ENCODE data around the gene ORAI1. TPM values are rescaled to one million over a fixed set of nuclear protein-coding genes. Genes with fewer than 3 reads are reported as not detected.
"Not testable (repeated sequence)": the region's sequence is repeated elsewhere in the genome, so short reads cannot be mapped to it uniquely, and the experiment has no call there.

The ORAI1 gene
- total RNA-seq, 2 donors from 2014 or later = 40.5 to 43.9 TPM

DNA sequence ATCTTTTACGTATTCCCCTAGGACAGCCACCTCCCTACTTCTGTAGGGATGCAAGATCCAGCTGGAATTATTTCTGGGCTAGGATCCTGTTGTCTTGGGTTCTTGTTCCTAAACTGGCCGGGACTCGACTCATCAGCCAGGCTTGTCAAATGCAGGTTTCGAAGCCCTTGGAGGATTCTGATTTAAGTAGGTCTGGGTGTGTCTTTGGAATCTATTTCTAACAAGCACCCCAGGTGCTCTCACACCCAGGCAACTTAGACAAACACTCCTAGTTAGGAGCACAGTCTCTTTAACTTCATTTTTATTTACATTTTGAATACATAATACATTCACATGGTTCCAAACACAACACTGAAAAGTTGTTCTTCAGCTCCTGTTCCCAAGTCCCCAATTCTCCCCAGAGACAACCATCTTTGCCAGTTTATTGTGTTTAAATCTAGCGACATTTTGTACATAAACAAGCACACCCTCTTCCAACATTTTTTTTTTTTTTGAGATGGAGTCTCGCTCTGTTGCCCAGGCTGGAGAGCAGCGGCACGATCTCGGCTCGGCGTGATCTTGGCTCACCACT lies 22.2 kb downstream of the ORAI1 start:
- no peak for DNase-seq (ENCODE audit: low spot score)
- no peaks in the 10 kb centered on the region for H3K27me3 Mint-ChIP-seq
- H3K9me3 Mint-ChIP-seq = no peaks in the 10 kb centered on the region
- no peak for ATAC-seq
- peak overlapping the region; percentile 81 to 88 for H3K27ac Mint-ChIP-seq
- H3K4me1 Mint-ChIP-seq (ENCODE audit: low read depth in 2 of 2) = peaks cover 16% of the 10 kb centered on the region in 2 donors
- H3K36me3 Mint-ChIP-seq = no peaks in the 10 kb centered on the region
- peak overlapping the region; percentile 61 for H3K4me3 Mint-ChIP-seq

DNA sequence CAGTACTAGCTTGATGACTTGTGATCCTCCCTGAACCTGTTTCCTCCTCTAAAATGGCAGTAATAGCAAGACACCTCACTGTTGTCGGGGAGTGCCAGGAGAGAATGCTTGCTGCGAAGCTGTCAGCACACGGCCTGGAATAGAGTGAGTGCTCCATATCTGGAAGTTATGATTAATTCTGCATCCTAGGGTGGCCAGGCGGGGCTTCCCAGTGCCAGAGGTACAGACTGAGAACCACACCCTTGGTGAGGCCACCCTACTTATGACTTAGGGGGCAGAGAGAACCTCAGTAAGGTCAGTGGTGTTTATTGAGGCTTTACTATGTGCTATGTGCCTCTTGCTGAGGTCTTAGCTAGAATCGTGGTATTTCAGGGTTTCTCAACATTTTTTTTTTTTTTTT lies 23.0 kb downstream of the ORAI1 start:
- Mint-ChIP-seq H3K27ac (peak overlapping the region; percentile 81 to 88), H3K4me1 (ENCODE audit: low read depth in 2 of 2) (peaks cover 18% of the 10 kb centered on the region in 2 donors), H3K4me3 (peak overlapping the region; percentile 61), H3K9me3 (no peaks in the 10 kb centered on the region), H3K36me3 (no peaks in the 10 kb centered on the region), H3K27me3 (no peaks in the 10 kb centered on the region)
- no peak for DNase-seq (ENCODE audit: low spot score)
- ATAC-seq = peak; percentile 72 to 77

DNA sequence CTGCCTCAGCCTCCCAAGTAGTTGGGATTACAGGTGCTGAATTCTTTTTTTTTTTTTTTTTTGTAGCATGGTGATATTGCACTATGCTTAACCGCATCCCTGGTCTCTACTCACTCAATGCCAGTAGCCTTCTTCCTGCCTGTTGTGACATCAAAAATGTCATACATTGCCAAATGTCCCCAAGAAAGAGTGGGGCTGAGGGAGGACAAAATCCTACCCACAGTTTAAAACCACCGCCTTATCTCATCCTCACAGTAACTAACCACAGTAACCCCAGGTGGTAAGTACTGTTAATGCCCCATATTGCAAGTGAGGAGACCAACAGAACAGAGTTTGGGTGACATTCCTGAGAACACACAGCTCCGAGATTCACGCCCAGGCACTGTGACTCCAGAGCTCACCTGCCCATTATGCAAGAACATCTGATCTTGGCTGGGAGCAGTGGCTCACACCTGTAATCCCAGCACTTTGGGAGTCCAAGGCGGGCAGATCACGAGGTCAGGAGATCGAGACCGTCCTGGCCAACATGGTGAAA lies 23.6 kb downstream of the ORAI1 start:
- H3K27me3 Mint-ChIP-seq = no peaks in the 10 kb centered on the region

DNA sequence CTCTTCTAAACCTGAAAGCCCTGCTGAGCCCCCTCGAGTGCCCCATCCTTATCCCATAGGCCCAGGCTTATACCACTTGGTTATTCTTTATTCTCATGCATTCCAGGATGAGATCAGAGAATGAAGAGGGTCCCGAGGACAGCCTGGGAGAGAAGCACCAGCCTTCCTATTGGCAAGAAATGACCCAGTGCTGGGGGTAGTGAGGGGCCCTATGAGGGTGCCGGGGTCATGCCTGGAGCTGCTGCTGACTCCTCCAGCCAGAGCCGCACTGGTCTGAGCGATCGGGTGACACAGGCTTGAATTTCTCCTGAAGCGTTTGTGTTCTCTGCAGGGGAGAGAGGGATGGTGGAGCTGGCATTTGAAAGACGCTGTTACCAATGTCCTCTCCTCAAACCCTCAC lies 25.0 kb downstream of the ORAI1 start:
- Mint-ChIP-seq H3K36me3 (no peaks in the 10 kb centered on the region), H3K4me3 (no peak overlapping the region), H3K9me3 (no peaks in the 10 kb centered on the region), H3K27me3 (no peaks in the 10 kb centered on the region), H3K27ac (no peak overlapping the region), H3K4me1 (ENCODE audit: low read depth in 2 of 2) (peaks cover 22 to 27% of the 10 kb centered on the region in 2 donors)
- ATAC-seq = no peak
- no peak for DNase-seq (ENCODE audit: low spot score)

More for the DNA sequence above, 23.6 kb downstream of the ORAI1 start:
- H3K36me3 Mint-ChIP-seq = no peaks in the 10 kb centered on the region
- peak overlapping the region; percentile 81 to 88 for H3K27ac Mint-ChIP-seq
- peaks cover 22 to 24% of the 10 kb centered on the region in 2 donors for H3K4me1 Mint-ChIP-seq (ENCODE audit: low read depth in 2 of 2)
- peak; percentile 92 to 96 for ATAC-seq
- no peaks in the 10 kb centered on the region for H3K9me3 Mint-ChIP-seq
- peak; percentile 88 for DNase-seq (ENCODE audit: low spot score)
- peak overlapping the region; percentile 61 for H3K4me3 Mint-ChIP-seq

DNA sequence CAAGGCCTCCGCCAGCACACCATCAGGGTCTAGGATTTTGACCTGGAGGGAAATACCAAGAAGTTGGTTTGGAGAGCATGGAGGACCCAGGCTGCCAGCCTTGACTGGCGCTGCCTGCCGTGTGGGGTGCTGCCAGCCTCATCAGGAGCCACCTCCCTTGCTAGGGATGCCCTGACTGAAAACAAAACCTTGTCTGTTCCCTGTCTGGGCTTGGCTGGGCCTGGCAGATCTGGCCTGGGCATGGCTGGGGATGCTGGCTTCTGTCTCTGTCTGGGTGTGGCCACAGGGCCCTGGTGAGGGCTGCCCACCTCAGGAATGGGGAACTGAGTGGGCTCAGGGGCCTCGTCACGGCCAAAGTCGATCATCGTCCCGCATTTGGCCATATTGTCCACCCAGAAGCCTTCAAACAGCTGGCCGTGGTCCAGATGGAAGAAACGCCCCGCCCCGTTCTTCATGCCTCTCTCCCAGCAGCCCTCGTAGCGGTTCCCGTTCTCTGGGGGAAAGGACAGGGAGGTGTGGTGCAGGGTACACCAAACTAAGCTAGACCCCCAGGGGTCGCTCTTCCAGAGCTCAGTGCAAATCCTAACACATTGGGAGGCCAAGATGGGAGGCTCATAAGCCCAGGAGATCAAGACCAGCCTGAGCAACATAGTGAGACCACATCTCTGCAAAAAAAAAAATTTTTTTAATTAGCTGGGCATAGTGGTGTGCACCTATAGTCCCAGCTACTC lies 26.6 kb downstream of the ORAI1 start:
- no peak overlapping the region for H3K27ac Mint-ChIP-seq
- ATAC-seq (no peak), DNase-seq (ENCODE audit: low spot score) (no peak)
- no peak overlapping the region for H3K4me3 Mint-ChIP-seq
- H3K4me1 Mint-ChIP-seq (ENCODE audit: low read depth in 2 of 2) = peaks cover 33 to 35% of the 10 kb centered on the region in 2 donors
- no peaks in the 10 kb centered on the region for H3K36me3 Mint-ChIP-seq
- H3K27me3 Mint-ChIP-seq = no peaks in the 10 kb centered on the region
- H3K9me3 Mint-ChIP-seq = no peaks in the 10 kb centered on the region

DNA sequence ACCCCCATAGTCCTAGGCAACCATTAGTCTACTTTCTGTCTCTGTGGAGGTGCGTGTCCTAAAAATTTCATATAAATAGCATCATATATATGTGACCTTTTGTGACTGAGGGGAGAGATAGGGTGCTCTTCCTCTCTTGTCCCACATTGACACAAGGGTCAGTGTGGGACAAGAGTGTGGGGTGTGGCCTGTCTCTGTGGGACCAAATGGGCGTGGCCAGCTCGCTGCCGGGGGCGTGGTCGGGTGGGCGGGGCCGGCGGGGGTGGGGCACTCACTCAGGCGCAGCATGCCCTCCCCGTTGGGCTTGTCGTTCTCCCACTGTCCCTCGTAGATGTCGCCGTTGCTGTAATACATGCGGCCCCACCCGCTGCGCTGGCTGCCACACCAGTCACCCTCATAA lies 27.7 kb downstream of the ORAI1 start:
- no peaks in the 10 kb centered on the region for H3K36me3 Mint-ChIP-seq
- peak overlapping the region in 1 of 2 donors; percentile 66 for H3K27ac Mint-ChIP-seq
- H3K9me3 Mint-ChIP-seq = no peaks in the 10 kb centered on the region
- H3K4me1 Mint-ChIP-seq (ENCODE audit: low read depth in 2 of 2) = peaks cover 37 to 40% of the 10 kb centered on the region in 2 donors
- no peak overlapping the region for H3K4me3 Mint-ChIP-seq
- no peaks in the 10 kb centered on the region for H3K27me3 Mint-ChIP-seq
- no peak for DNase-seq (ENCODE audit: low spot score)
- ATAC-seq = no peak

DNA sequence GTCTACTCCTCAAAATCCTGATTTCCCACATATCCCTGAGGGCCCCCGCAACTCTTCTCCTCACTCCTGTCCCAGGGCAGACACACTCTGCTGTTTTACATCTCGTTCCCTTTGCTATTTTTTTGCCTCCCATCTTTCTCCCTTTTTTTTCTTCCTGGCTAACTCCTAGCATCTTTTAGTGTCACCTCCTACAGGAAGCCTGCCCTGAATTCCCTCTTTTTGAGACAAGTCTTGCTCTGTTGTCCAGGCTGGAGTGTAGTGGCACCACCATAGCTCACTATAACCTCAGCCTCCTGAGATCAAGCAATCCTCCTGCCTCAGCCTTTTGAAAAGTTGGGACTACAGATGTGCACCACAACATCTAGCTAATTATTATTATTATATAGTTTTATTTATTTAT lies 29.8 kb downstream of the ORAI1 start:
- H3K27me3 Mint-ChIP-seq = no peaks in the 10 kb centered on the region
- DNase-seq (ENCODE audit: low spot score) (no peak), ATAC-seq (no peak)
- H3K9me3 Mint-ChIP-seq = no peaks in the 10 kb centered on the region
- no peaks in the 10 kb centered on the region for H3K36me3 Mint-ChIP-seq
- no peak overlapping the region for H3K4me3 Mint-ChIP-seq
- peaks cover 32 to 40% of the 10 kb centered on the region in 2 donors for H3K4me1 Mint-ChIP-seq (ENCODE audit: low read depth in 2 of 2)
- H3K27ac Mint-ChIP-seq = no peak overlapping the region

DNA sequence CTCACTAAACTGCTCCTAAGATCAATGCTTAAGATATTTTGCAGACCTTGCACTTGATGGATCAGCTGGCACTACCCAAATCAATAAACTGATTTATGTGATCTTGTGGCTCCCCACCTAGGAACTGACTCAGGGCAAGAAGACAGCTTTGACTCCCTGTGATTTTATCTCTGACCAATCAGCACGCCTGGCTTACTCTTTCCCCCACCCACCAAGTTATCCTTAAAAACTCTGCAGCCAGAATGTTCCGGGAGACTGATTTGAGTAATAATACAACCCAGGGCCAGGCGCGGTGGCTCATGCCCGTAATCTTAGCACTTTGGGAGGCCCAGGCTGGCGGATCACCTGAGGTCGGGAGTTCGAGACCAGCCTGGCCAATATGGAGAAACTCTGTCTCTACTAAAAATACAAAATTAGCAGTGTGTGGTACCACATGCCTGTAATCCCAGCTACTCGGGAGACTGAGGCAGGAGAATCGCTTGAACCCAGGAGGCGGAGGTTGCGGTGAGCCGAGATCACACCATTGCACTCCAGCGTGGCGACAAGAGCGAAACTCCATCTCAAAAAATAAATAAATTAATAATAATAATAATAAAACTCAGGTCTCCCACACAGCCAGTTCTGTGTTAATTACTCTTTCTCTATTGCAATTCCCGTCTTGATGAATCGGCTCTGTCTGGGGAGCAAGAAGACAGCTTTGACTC lies 31.1 kb downstream of the ORAI1 start:
- Mint-ChIP-seq H3K27me3 (no peaks in the 10 kb centered on the region), H3K27ac (peak overlapping the region; percentile 80 to 92), H3K9me3 (no peaks in the 10 kb centered on the region), H3K4me1 (ENCODE audit: low read depth in 2 of 2) (peaks cover 39 to 43% of the 10 kb centered on the region in 2 donors), H3K36me3 (no peaks in the 10 kb centered on the region), H3K4me3 (peak overlapping the region; percentile 10)
- ATAC-seq (no peak), DNase-seq (ENCODE audit: low spot score) (peak; percentile 0)

DNA sequence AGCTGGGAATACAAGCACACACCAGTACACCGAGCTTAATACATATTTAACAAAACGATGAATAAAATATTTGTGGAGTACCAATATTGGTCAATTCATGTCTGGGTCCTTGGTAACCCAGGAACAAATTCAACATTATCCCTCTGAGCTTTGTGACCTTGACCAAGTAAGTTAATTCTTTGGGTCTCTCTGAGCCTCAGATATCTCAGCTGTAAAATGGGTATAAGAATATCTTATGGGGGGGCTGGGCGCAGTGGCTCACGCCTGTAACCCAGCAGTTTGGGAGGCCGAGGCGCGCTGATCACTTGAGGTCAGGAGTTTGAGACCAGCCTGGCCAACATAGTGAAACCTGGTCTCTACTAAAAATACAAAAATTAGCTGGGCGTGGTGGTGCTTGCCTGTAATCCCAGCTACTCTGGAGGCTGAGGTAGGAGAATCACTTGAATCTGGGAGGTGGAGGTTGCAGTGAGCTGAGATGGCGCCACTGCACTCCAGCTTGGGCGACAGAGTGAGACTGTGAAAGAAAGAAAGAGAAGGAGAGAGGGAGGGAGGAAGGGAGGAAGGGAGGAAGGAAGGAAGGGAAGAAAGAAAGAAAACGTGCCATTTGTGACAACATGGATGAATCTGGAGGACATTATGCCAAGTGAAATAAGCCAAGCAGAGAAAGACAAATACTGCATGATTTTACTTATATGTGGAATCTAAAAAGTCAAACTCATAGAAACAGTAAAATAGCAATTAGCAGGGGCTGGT lies 35.2 kb downstream of the ORAI1 start:
- H3K9me3 Mint-ChIP-seq; H3K4me3 Mint-ChIP-seq; H3K27me3 Mint-ChIP-seq; ATAC-seq; DNase-seq (ENCODE audit: low spot score); H3K36me3 Mint-ChIP-seq: not testable (repeated sequence)
- Mint-ChIP-seq H3K27ac (peak overlapping the region; percentile 61 to 80), H3K4me1 (ENCODE audit: low read depth in 2 of 2) (peaks cover 54 to 56% of the 10 kb centered on the region in 2 donors)

DNA sequence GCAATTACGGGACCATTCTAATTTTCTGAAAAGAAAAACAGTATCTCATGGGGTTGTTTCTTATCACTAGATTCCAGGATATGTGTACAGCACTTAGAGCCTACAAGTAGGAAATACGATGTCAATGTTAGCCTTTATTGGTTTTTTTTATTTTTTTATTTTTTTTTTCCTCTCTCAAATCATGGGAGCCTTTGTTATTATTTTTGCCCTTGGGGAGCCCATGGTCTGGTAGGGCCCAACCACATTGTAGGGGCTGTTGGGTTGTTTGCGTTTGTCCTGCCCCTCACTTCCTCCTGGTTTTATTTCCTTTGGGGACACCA lies 37.2 kb downstream of the ORAI1 start:
- DNase-seq (ENCODE audit: low spot score) (no peak), ATAC-seq (no peak)
- Mint-ChIP-seq H3K4me3 (peak overlapping the region; percentile 98), H3K27me3 (no peaks in the 10 kb centered on the region), H3K27ac (peak overlapping the region; percentile 97), H3K4me1 (ENCODE audit: low read depth in 2 of 2) (peaks cover 41 to 46% of the 10 kb centered on the region in 2 donors), H3K36me3 (peaks cover 10% of the 10 kb centered on the region), H3K9me3 (no peaks in the 10 kb centered on the region)

DNA sequence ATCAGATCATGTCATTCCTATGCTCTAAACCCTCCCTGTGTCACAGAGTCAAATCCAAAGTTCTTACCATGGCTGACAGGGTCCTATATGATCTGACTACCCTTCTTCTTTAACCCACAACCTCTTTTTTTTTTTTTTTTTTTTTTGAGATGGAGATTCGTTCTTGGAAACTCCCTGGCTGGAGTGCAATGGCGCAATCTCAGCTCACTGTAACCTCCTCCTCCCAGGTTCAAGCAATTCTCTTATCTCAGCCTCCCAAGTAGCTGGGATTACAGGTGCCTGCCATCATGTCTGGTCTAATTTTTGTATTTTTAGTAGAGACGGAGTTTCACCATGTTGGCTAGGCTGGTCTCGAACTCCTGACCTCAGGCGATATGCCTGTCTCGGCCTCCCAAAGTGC lies 40.5 kb downstream of the ORAI1 start:
- ATAC-seq = not testable (repeated sequence)
- Mint-ChIP-seq H3K4me1 (ENCODE audit: low read depth in 2 of 2) (peaks cover 28 to 33% of the 10 kb centered on the region in 2 donors), H3K4me3 (peak overlapping the region; percentile 27)

DNA sequence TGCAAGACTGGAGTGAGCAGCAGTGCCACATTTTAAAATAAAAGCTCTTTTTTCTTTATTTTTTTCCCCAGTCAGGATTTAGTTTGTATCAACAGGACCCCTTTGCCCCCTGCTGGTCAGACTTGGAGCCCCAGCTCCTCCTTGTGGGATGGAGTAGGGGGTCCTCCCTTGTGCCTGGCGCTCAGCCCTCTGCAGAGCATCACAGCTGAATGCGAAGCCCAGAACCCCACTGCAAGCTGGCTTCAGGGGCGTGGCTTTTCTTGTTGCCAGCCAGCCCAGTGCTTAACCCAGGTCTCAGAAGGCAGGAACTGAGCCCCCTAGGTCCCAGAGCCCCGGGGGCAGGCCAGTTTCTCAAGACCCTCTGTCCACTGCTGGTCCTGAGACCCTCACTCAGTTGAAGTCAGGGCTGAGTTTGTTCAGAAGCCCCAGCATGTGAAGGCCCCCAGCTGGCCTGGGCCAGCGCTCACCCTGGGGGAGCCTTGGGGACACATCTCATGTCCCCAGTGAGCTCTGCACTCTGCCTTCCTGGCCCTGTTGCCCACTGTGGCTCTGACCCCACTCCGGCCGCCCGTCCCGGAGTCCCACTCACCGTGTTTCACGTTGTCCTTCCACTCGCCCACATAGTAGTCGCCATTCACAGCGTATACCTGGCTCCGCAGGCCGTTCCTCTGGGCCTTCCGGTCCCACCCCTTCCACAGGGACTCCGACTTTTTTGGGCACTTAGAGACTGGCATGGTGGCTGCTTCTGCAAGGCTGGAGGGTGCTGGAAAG lies 42.6 kb downstream of the ORAI1 start:
- no peak overlapping the region for H3K4me3 Mint-ChIP-seq
- no peaks in the 10 kb centered on the region for H3K27me3 Mint-ChIP-seq
- DNase-seq (ENCODE audit: low spot score) (no peak), ATAC-seq (no peak)
- peak overlapping the region in 1 of 2 donors; percentile 26 for H3K27ac Mint-ChIP-seq
- H3K36me3 Mint-ChIP-seq = peaks cover 9% of the 10 kb centered on the region
- no peaks in the 10 kb centered on the region for H3K9me3 Mint-ChIP-seq
- H3K4me1 Mint-ChIP-seq (ENCODE audit: low read depth in 2 of 2) = peaks cover 33 to 37% of the 10 kb centered on the region in 2 donors

More for the DNA sequence above, 40.5 kb downstream of the ORAI1 start:
- not testable (repeated sequence) for H3K27me3 Mint-ChIP-seq; H3K9me3 Mint-ChIP-seq; DNase-seq (ENCODE audit: low spot score); H3K36me3 Mint-ChIP-seq
- H3K27ac Mint-ChIP-seq = peak overlapping the region; percentile 41 to 75

DNA sequence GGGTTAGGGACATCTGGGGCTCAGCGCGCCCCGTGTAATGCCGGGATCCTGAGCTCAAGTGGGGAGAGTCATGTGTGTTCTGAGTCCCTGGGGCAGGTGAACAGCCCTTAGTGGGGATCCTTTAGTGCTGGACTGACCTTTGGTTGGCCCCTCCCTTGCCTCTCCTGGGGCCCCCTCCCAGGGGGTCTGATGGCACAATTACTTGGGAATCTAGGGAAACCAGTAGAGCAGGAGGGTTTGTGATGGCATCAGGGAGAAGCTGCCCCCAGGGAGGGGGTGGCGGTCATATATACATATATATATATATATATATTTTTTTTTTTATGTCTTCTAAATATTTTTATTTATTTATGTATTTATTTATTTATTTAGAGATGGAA lies 43.2 kb downstream of the ORAI1 start, which contains the start of gene MORN3:
Gene MORN3 (minus strand): TSS at position 134 of the 380 bp plus-strand sequence. CDS start 171 bp downstream, outside the sequence.
- Mint-ChIP-seq H3K27ac (peak within 1 kb of the TSS in 1 of 2 donors; percentile 26), H3K27me3 (no peaks in the 10 kb centered on the region), H3K36me3 (peaks cover 4% of the 10 kb centered on the region), H3K9me3 (no peaks in the 10 kb centered on the region), H3K4me3 (no peak within 1 kb of the TSS), H3K4me1 (ENCODE audit: low read depth in 2 of 2) (peaks cover 28 to 31% of the 10 kb centered on the region in 2 donors)
- ATAC-seq = no peak
- no peak for DNase-seq (ENCODE audit: low spot score)

Data from natural killer cell treated with Interleukin-12 subunit alpha and Interleukin-12 subunit beta and Interleukin-15 and Interleukin-18, amount 100 ng/mL, for 72 hours (primary cell).